ENCODE measurements around the gene ITPR3.
A peak's percentile ranks its signal among the peaks of the same experiment; 100 is the strongest.

ITPR3 gene

DNA sequence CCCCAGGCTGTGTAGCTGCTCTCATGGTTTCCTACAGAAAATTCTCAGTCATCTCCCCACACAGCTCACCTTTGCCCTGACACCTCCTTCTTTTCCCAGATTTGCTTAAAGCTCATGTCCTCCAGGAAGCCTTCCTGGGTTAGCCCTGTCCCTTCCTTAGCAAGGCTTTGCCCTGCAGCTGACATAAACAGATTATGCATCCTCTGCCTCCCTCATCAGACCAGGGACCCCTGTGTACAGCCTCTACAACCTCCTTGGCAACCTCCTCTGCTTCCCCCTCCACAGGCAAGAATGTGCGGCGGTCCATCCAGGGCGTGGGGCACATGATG lies 50.6 kb downstream of the ITPR3 start:
- no peak overlapping the region for H3K4me3 ChIP-seq (ENCODE audit: insufficient read length, low read depth)
- no peak for TF ChIP-seq YY1 (IDR thresholded peaks at IDR 0.05; ENCODE audit: insufficient read depth, insufficient read length)
- TF ChIP-seq SUZ12 (IDR thresholded peaks at IDR 0.05; ENCODE audit: extremely low read depth, insufficient read depth, insufficient read length): no peak
- no peak for TF ChIP-seq ZNF274 (IDR thresholded peaks at IDR 0.05; ENCODE audit: low read depth, low read length)
- H3K9me3 ChIP-seq (ENCODE audit: insufficient read depth, low read length): no peaks in the 10 kb centered on the region
- no peaks in the 10 kb centered on the region for H3K27me3 ChIP-seq (ENCODE audit: insufficient read depth, insufficient read length)
- no peak overlapping the region for H3K9ac ChIP-seq (ENCODE audit: insufficient read length, low read depth)
- H3K36me3 ChIP-seq (ENCODE audit: insufficient read depth, insufficient read length, low read length): peaks cover 20% of the 10 kb centered on the region
- peaks cover 11% of the 10 kb centered on the region for H3K4me1 ChIP-seq (ENCODE audit: insufficient read depth, insufficient read length)
- DNase-seq (ENCODE audit: low read depth, low spot score): no peak

- Histone ChIP-seq H3K36me3 (ENCODE audit: insufficient read depth, insufficient read length, low read length) (peaks cover 20% of the 10 kb centered on the region), H3K27me3 (ENCODE audit: insufficient read depth, insufficient read length) (no peaks in the 10 kb centered on the region), H3K9ac (ENCODE audit: insufficient read length, low read depth) (no peak overlapping the region), H3K9me3 (ENCODE audit: insufficient read depth, low read length) (no peaks in the 10 kb centered on the region), H3K4me1 (ENCODE audit: insufficient read depth, insufficient read length) (peaks cover 11% of the 10 kb centered on the region), H3K4me3 (ENCODE audit: insufficient read length, low read depth) (no peak overlapping the region)
- DNase-seq (ENCODE audit: low read depth, low spot score): peak; percentile 18
- TF ChIP-seq YY1 (IDR thresholded peaks at IDR 0.05; ENCODE audit: insufficient read depth, insufficient read length) (no peak), SUZ12 (IDR thresholded peaks at IDR 0.05; ENCODE audit: extremely low read depth, insufficient read depth, insufficient read length) (no peak), ZNF274 (IDR thresholded peaks at IDR 0.05; ENCODE audit: low read depth, low read length) (no peak)
These were observed 51.7 kb downstream of the ITPR3 start for GRCh38 chr6:33672808-33673207.

GRCh38 chr6:33673851-33674250 lies 52.7 kb downstream of the ITPR3 start:
- no peak for DNase-seq (ENCODE audit: low read depth, low spot score)
- Histone ChIP-seq H3K9me3 (ENCODE audit: insufficient read depth, low read length) (no peaks in the 10 kb centered on the region), H3K9ac (ENCODE audit: insufficient read length, low read depth) (peak overlapping the region; percentile 21), H3K27me3 (ENCODE audit: insufficient read depth, insufficient read length) (no peaks in the 10 kb centered on the region), H3K4me1 (ENCODE audit: insufficient read depth, insufficient read length) (peaks cover 11% of the 10 kb centered on the region), H3K36me3 (ENCODE audit: insufficient read depth, insufficient read length, low read length) (peaks cover 18% of the 10 kb centered on the region), H3K4me3 (ENCODE audit: insufficient read length, low read depth) (no peak overlapping the region)
- TF ChIP-seq YY1 (IDR thresholded peaks at IDR 0.05; ENCODE audit: insufficient read depth, insufficient read length) (no peak), SUZ12 (IDR thresholded peaks at IDR 0.05; ENCODE audit: extremely low read depth, insufficient read depth, insufficient read length) (no peak), ZNF274 (IDR thresholded peaks at IDR 0.05; ENCODE audit: low read depth, low read length) (no peak)

DNA sequence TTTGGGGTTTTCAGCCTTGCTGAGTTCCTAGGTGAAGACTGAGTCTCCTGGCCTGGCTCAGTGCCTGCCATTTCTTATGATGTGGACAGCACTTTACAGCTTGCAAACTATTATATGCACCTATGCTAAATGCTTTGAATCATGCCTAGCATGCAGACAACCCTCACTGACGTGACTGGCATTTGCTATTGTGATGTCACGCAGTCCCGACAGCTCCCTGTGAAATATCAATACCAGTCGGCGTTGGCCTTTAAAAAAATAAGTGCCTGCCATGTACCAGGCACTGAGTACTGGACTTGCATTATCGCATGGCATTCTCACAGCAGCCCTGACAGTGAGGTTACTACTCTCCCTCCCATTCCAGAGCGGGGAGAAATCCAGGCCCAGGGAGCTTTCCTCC lies 54.8 kb downstream of the ITPR3 start:
- Histone ChIP-seq H3K36me3 (ENCODE audit: insufficient read depth, insufficient read length, low read length) (peaks cover 22% of the 10 kb centered on the region), H3K4me3 (ENCODE audit: insufficient read length, low read depth) (no peak overlapping the region), H3K9me3 (ENCODE audit: insufficient read depth, low read length) (no peaks in the 10 kb centered on the region), H3K9ac (ENCODE audit: insufficient read length, low read depth) (no peak overlapping the region), H3K27me3 (ENCODE audit: insufficient read depth, insufficient read length) (no peaks in the 10 kb centered on the region), H3K4me1 (ENCODE audit: insufficient read depth, insufficient read length) (peaks cover 11% of the 10 kb centered on the region)
- no peak for DNase-seq (ENCODE audit: low read depth, low spot score)
- no peak for TF ChIP-seq ZNF274 (IDR thresholded peaks at IDR 0.05; ENCODE audit: low read depth, low read length)

GRCh38 chr6:33676416-33677142 lies 55.5 kb downstream of the ITPR3 start:
- Histone ChIP-seq H3K36me3 (ENCODE audit: insufficient read depth, insufficient read length, low read length) (peaks cover 22% of the 10 kb centered on the region), H3K9ac (ENCODE audit: insufficient read length, low read depth) (no peak overlapping the region), H3K4me3 (ENCODE audit: insufficient read length, low read depth) (no peak overlapping the region), H3K9me3 (ENCODE audit: insufficient read depth, low read length) (no peaks in the 10 kb centered on the region), H3K4me1 (ENCODE audit: insufficient read depth, insufficient read length) (peaks cover 11% of the 10 kb centered on the region), H3K27me3 (ENCODE audit: insufficient read depth, insufficient read length) (no peaks in the 10 kb centered on the region)
- DNase-seq (ENCODE audit: low read depth, low spot score): no peak
- TF ChIP-seq SUZ12 (IDR thresholded peaks at IDR 0.05; ENCODE audit: extremely low read depth, insufficient read depth, insufficient read length) (no peak), YY1 (IDR thresholded peaks at IDR 0.05; ENCODE audit: insufficient read depth, insufficient read length) (no peak), ZNF274 (IDR thresholded peaks at IDR 0.05; ENCODE audit: low read depth, low read length) (no peak)

DNA sequence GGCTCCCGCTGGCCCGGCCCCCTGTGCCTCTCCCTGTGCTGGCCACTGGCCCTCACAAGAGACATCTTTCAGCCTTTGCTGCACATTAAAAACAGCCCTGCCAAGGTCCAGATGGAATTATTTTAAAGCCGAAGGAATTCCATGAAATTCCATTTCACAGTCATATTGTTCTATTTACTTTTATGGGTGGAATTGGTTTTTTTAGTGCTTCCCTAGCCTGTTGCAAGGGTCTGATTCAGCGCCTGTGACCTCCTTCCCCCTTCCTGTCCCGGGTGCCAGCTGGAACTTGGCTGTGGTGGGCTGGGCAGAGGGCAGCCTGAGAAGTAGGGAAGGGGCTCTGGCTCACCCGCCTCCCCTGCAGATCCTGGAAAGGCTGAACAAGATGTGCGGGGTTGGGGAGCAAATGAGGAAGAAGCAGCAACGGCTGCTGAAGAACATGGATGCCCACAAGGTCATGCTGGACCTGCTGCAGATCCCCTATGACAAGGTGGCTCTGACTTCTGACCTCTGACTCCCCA lies 56.1 kb downstream of the ITPR3 start:
- no peak overlapping the region for H3K9ac ChIP-seq (ENCODE audit: insufficient read length, low read depth)
- no peaks in the 10 kb centered on the region for H3K9me3 ChIP-seq (ENCODE audit: insufficient read depth, low read length)
- H3K4me1 ChIP-seq (ENCODE audit: insufficient read depth, insufficient read length): peaks cover 11% of the 10 kb centered on the region
- H3K4me3 ChIP-seq (ENCODE audit: insufficient read length, low read depth): no peak overlapping the region
- peaks cover 22% of the 10 kb centered on the region for H3K36me3 ChIP-seq (ENCODE audit: insufficient read depth, insufficient read length, low read length)
- DNase-seq (ENCODE audit: low read depth, low spot score): no peak
- no peaks in the 10 kb centered on the region for H3K27me3 ChIP-seq (ENCODE audit: insufficient read depth, insufficient read length)
- TF ChIP-seq YY1 (IDR thresholded peaks at IDR 0.05; ENCODE audit: insufficient read depth, insufficient read length): no peak

DNA sequence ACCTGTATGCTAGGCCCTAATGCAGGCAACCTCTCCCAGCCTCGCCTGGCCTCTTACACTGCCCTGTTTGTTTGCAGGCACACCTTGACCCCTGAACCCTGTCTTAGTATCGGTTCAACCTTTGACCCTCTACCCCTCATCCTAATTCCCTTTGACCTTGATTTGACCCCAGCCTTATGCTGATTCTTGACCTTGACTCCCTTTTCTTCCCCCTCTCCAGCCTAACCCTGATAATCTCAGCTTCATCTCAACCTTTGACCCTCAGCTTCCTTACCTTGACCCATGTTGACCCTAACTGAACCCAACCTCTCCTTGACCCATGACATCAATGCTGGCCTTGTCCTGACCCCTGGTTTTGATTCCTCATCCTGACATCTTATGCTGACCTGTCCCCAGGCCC lies 56.6 kb downstream of the ITPR3 start:
- H3K36me3 ChIP-seq (ENCODE audit: insufficient read depth, insufficient read length, low read length): peaks cover 22% of the 10 kb centered on the region
- peaks cover 11% of the 10 kb centered on the region for H3K4me1 ChIP-seq (ENCODE audit: insufficient read depth, insufficient read length)
- no peak overlapping the region for H3K9ac ChIP-seq (ENCODE audit: insufficient read length, low read depth)
- TF ChIP-seq SUZ12 (IDR thresholded peaks at IDR 0.05; ENCODE audit: extremely low read depth, insufficient read depth, insufficient read length) (no peak), YY1 (IDR thresholded peaks at IDR 0.05; ENCODE audit: insufficient read depth, insufficient read length) (no peak), ZNF274 (IDR thresholded peaks at IDR 0.05; ENCODE audit: low read depth, low read length) (no peak)
- H3K9me3 ChIP-seq (ENCODE audit: insufficient read depth, low read length): no peaks in the 10 kb centered on the region
- no peaks in the 10 kb centered on the region for H3K27me3 ChIP-seq (ENCODE audit: insufficient read depth, insufficient read length)
- DNase-seq (ENCODE audit: low read depth, low spot score): no peak
- H3K4me3 ChIP-seq (ENCODE audit: insufficient read length, low read depth): no peak overlapping the region

Measured in NT2/D1 (cell line).